IMR-90 (cell line): ENCODE measurements around the gene PTPRN2. TPM values are rescaled to one million over a fixed set of nuclear protein-coding genes. Genes with fewer than 3 reads are reported as not detected.

Experiments
- ATAC-seq: fragments of 200-7000 bp; cut with Tn5 transposase; 2 replicates; pipeline ENCODE4 v1.9.1; 2020; ENCODE audit warnings: low read depth, mild to moderate bottlenecking, moderate library complexity
- BruUV-seq: library from RNA; stranded (reverse); fragments of 400-500 nt; replicated peaks from 2 replicates; lab custom pipeline; 2021; lab: Mats Ljungman, UMichigan
- CTCF ChIA-PET: fragments of 300-600 bp; formaldehyde crosslinking; extraction: SDS; loops from one replicate; lab custom pipeline; 2021; ENCODE audit warnings: antibody characterized with exemption; lab: Yijun Ruan, JAX
- POLR2A ChIA-PET: fragments of 300-600 bp; sonication (Branson Sonifier 250); formaldehyde crosslinking; loops from one replicate; lab custom pipeline; 2022; ENCODE audit warnings: antibody characterized with exemption; ENCODE audit not compliant: unreplicated experiment; lab: Charles Lee
- DNase-seq: peaks from one replicate; pipeline ENCODE4 v3.0.0; 2013
- H2AFZ ChIP-seq: replicated peaks from 2 replicates; pipeline ENCODE3; 2013; ENCODE audit warnings: low read length, mild to moderate bottlenecking; ENCODE audit not compliant: poor library complexity
- H2AK5ac ChIP-seq: 2 replicates; pipeline ENCODE4 v1.6.1; 2013; ENCODE audit warnings: low read depth, low read length, inconsistent platforms
- H2AK9ac ChIP-seq: replicated peaks from 2 replicates; pipeline ENCODE3; 2013; ENCODE audit warnings: mild to moderate bottlenecking, low read depth, low read length, moderate library complexity; ENCODE audit not compliant: poor library complexity
- H2BK120ac ChIP-seq: 2 replicates; pipeline ENCODE4 v1.6.1; 2013; ENCODE audit warnings: low read depth, low read length, inconsistent platforms
- H2BK15ac ChIP-seq: 3 replicates; pipeline ENCODE4 v1.6.1; 2013; ENCODE audit warnings: low read depth, low read length, inconsistent platforms
- H2BK20ac ChIP-seq: 2 replicates; pipeline ENCODE4 v1.6.1; 2013; ENCODE audit warnings: low read depth, mild to moderate bottlenecking, inconsistent platforms, low read length, moderate library complexity
- H2BK5ac ChIP-seq: 2 replicates; pipeline ENCODE4 v1.6.1; 2013; ENCODE audit warnings: mild to moderate bottlenecking, low read depth, low read length, inconsistent platforms; ENCODE audit not compliant: poor library complexity, severe bottlenecking
- H3K14ac ChIP-seq: replicated peaks from 2 replicates; pipeline ENCODE4 v1.6.1; 2013; ENCODE audit warnings: low read depth, low read length, inconsistent platforms
- H3K18ac ChIP-seq: 2 replicates; pipeline ENCODE4 v1.6.1; 2013; ENCODE audit warnings: low read depth, low read length, control low read depth
- H3K23ac ChIP-seq: 2 replicates; pipeline ENCODE4 v1.6.1; 2013; ENCODE audit warnings: low read depth, low read length, inconsistent platforms
- H3K27ac ChIP-seq: 2 replicates; pipeline ENCODE4 v1.5.1; 2013; ENCODE audit warnings: mild to moderate bottlenecking, control low read depth, low read length; ENCODE audit not compliant: insufficient read depth
- H3K27me3 ChIP-seq: 2 replicates; pipeline ENCODE4 v1.6.1; 2013; ENCODE audit warnings: low read length; ENCODE audit not compliant: control insufficient read depth, insufficient read depth
- H3K36me3 ChIP-seq: 2 replicates; pipeline ENCODE4 v1.6.1; 2013; ENCODE audit warnings: low read length, mixed read lengths; ENCODE audit not compliant: control insufficient read depth, insufficient read depth
- H3K4ac ChIP-seq: 2 replicates; pipeline ENCODE4 v1.6.1; 2013; ENCODE audit warnings: low read depth, low read length, inconsistent platforms
- H3K4me1 ChIP-seq: 2 replicates; pipeline ENCODE4 v1.6.1; 2013; ENCODE audit warnings: low read length, mixed read lengths; ENCODE audit not compliant: control insufficient read depth, insufficient read depth
- H3K4me2 ChIP-seq: 2 replicates; pipeline ENCODE4 v1.6.1; 2013; ENCODE audit warnings: low read depth, mild to moderate bottlenecking, control low read depth, low read length, moderate library complexity
- H3K4me3 ChIP-seq: 2 replicates; pipeline ENCODE4 v1.5.1; 2013; ENCODE audit warnings: low read depth, mild to moderate bottlenecking, control low read depth, low read length, moderate library complexity; ENCODE audit not compliant: insufficient read depth
- H3K56ac ChIP-seq: 2 replicates; pipeline ENCODE4 v1.6.1; 2013; ENCODE audit warnings: low read length, inconsistent platforms; ENCODE audit not compliant: insufficient read depth; ENCODE audit errors: extremely low read depth
- H3K79me1 ChIP-seq, 2 experiments: 2 replicates each; pipeline ENCODE4 v1.6.1; 2013; ENCODE audit warnings: low read length in 2 of 2, inconsistent platforms in 1 of 2, low read depth in 1 of 2
- H3K9ac ChIP-seq: 2 replicates; pipeline ENCODE4 v1.6.1; 2013; ENCODE audit warnings: low read depth, low read length, control low read depth
- H3K9me1 ChIP-seq: 2 replicates; pipeline ENCODE4 v1.6.1; 2013; ENCODE audit warnings: low read length, inconsistent platforms; ENCODE audit not compliant: insufficient read depth
- H3K9me3 ChIP-seq: 2 replicates; pipeline ENCODE4 v1.6.1; 2013; ENCODE audit warnings: low read length; ENCODE audit not compliant: control insufficient read depth, insufficient read depth
- H4K20me1 ChIP-seq: 2 replicates; pipeline ENCODE4 v1.6.1; 2013; ENCODE audit warnings: low read length, inconsistent platforms; ENCODE audit not compliant: insufficient read depth
- H4K5ac ChIP-seq: 2 replicates; pipeline ENCODE4 v1.6.1; 2013; ENCODE audit warnings: mild to moderate bottlenecking, low read depth, low read length, control low read depth
- H4K8ac ChIP-seq, 2 experiments: 2 replicates each; pipeline ENCODE4 v1.6.1; 2013; ENCODE audit warnings: low read depth in 2 of 2, low read length in 2 of 2, control low read depth in 1 of 2, inconsistent platforms in 1 of 2
- H4K91ac ChIP-seq: 2 replicates; pipeline ENCODE4 v1.6.1; 2013; ENCODE audit warnings: low read depth, low read length, inconsistent platforms; ENCODE audit not compliant: insufficient read depth
- MAFK ChIP-seq: IDR thresholded peaks from 2 replicates; pipeline ENCODE4 v1.6.1; 2012; ENCODE audit warnings: low read depth, low read length, improper control_type of control experiment
- MAZ ChIP-seq: IDR thresholded peaks from 2 replicates; pipeline ENCODE4 v1.6.1; 2012; ENCODE audit warnings: low read depth, mild to moderate bottlenecking, low read length, improper control_type of control experiment, moderate library complexity, borderline replicate concordance
- POLR2A ChIP-seq: IDR thresholded peaks from 2 replicates; pipeline ENCODE4 v1.6.1; 2012; ENCODE audit warnings: mild to moderate bottlenecking, low read depth, low read length
- WGBS, 2 experiments: methylation state at CpG; one replicate each; pipeline versions ENCODE4 v1.1.5 to v1.1.7; 2013; ENCODE audit warnings: missing lambda C conversion rate in 2 of 2; ENCODE audit not compliant: insufficient read length in 1 of 2; ENCODE audit errors: extremely low coverage in 2 of 2; 5-methylcytosine and 5-hydroxymethylcytosine counted together
- dilution Hi-C: fragments of 300-500 bp; cut with HindIII; formaldehyde crosslinking; loops from one replicate; pipeline ENCODE4 v1.14.3; 2018; ENCODE audit warnings: low sequenced_read_pairs; ENCODE audit not compliant: unreplicated experiment
- in situ Hi-C: fragments of 300-500 bp; cut with MboI; formaldehyde crosslinking; loops from 3 replicates; pipeline ENCODE4 v1.14.3; 2019; ENCODE audit warnings: low sequenced_read_pairs, inconsistent platforms, mixed read lengths
- intact Hi-C: fragments of 100-400 bp; cut with micrococcal nuclease; formaldehyde crosslinking; loops from 2 replicates; pipeline ENCODE4 v1.10.0; 2022
- polyA plus RNA-seq, 3 experiments: library from polyadenylated mRNA; depleted of rRNA; stranded (reverse); fragments of >200 nt; gene quantifications; 2 replicates each; pipeline ENCODE4 v1.2.3, GENCODE V29; 2012; ENCODE audit warnings: low replicate concordance in 1 of 3
- total RNA-seq: library from RNA; depleted of rRNA; stranded (reverse); fragments of >200 nt; gene quantifications from 2 replicates; pipeline ENCODE4 v1.2.3, GENCODE V29; 2012

The PTPRN2 gene
- total and polyA plus RNA-seq, 2 of the 4 experiments (the other 2 are of a cell fraction), result 0.03 TPM; not detected in 1

DNA sequence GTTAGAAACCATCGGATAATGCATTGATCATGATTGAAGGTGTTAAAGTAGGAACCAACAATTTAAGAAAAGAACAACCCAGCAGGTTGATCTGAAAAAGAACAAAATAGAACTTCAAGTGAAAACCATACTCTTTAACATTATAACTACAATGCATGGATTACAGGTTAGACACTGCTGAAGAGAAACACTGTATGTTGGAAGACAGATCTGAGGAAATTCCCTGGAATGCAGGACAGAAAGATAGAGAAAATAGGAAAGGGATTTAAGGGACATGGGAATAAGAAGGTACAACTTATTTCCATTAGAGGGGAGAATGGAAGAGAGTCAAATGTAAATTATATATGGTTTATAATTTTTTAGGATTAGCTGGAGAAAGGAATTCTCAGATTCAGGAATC lies 947.5 kb downstream of the PTPRN2 start:
- no peak overlapping the region for H3K14ac ChIP-seq
- DNase-seq (no peak), ATAC-seq (no peak)
- in situ Hi-C loops (no loop called here), dilution Hi-C loops (no loop called here), intact Hi-C loops (no loop called here)
- H2BK20ac ChIP-seq, result no peak overlapping the region
- H2AFZ ChIP-seq, result no peak overlapping the region
- WGBS, 2 experiments, result no CpG with 5 or more reads among the region's 1 CpG
- no peak overlapping the region for H2BK15ac ChIP-seq
- H3K27ac ChIP-seq, result no peak overlapping the region
- no peak overlapping the region for H2BK120ac ChIP-seq
- H2AK9ac ChIP-seq, result no peak overlapping the region
- H4K20me1 ChIP-seq, result no peaks in the 10 kb centered on the region
- H2BK5ac ChIP-seq, result no peak overlapping the region
- H3K56ac ChIP-seq, result no peak overlapping the region
- peaks cover 36% of the 10 kb centered on the region for H3K9me3 ChIP-seq
- no peaks in the 10 kb centered on the region for H3K79me1 ChIP-seq
- no peak overlapping the region for H3K4me2 ChIP-seq
- no peak overlapping the region for H4K5ac ChIP-seq
- no peak overlapping the region for H3K9ac ChIP-seq
- H3K18ac ChIP-seq, result no peak overlapping the region
- ChIA-PET POLR2A (no interaction called here), CTCF (no interaction called here)
- H3K27me3 ChIP-seq, result no peaks in the 10 kb centered on the region
- H4K91ac ChIP-seq, result no peak overlapping the region
- no peak overlapping the region for H3K4me3 ChIP-seq
- no peaks in the 10 kb centered on the region for H3K4me1 ChIP-seq
- H3K9me1 ChIP-seq, result no peaks in the 10 kb centered on the region
- H4K8ac ChIP-seq, result no peak overlapping the region
- no TSS peak for BruUV-seq
- no peak overlapping the region for H3K23ac ChIP-seq
- H2AK5ac ChIP-seq, result no peak overlapping the region
- no peaks in the 10 kb centered on the region for H3K36me3 ChIP-seq
- no peak for TF ChIP-seq MAFK
- no peak for TF ChIP-seq POLR2A
- TF ChIP-seq MAZ, result no peak
- no peak overlapping the region for H3K4ac ChIP-seq
